SW 1271 (cell line): ENCODE measurements around the gene PATL2.
"Not testable (repeated sequence)": the region's sequence is repeated elsewhere in the genome, so short reads cannot be mapped to it uniquely, and the experiment has no call there.

Source experiments
- DNase-seq, 2 experiments: peaks; one replicate each; lab custom pipeline; 2025; lab: John Stamatoyannopoulos, UW

Gene PATL2

DNA sequence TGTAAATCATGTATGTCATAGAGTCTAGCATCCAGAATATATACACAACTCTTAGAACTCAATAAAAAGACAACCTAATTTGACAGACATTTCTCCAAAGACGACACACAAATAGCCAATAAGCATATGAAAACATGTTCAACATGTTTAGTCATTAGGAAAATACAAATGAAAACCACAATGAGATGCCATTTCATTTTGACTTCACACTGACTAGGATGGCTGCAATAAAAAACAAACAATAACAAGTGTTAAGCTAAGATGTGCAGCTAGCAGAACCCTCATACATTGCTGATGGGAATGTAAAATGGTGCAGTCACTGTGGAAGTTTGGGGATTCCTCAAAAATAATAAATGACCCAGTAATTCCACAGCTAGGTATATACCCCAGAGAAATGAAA, 64.1 kb downstream of the PATL2 start:
- DNase-seq, result no peak

DNA sequence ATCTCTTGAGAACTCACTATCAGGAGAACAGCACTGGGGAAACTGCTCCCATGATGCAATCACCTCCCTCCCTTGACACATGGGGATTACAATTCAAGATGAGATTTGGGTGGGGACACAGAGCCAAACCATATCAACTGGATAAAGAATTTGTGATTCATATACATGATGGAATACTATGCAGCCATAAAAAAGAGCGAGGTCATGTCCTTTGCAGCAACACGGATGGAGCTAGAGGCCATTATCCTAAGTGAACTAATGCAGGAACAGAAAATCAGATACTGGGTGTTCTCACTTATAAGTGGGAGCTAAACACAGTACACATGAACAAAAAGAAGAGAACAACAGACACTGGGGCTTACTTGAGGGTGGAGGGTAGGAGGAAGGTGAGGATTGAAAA, 64.7 kb downstream of the PATL2 start:
- DNase-seq, result no peak

DNA sequence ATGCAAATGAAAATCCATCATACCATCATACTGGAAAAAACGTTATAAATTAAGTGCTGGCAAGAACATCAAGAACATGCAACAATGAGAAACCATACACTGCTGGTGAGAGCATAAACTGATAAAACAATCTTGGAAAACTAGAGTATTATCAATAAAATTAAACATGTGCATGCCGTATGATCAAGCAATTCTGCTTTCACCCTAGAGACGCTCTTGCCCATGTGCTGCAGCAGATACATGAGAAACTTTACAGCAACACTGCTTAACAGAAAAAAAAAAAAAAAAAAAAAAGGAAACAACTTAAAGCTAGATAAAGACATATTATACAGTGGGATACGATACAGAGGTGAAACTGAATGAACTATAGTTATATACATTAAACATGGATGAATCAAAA, 69.5 kb downstream of the PATL2 start:
- DNase-seq, result no peak

DNA sequence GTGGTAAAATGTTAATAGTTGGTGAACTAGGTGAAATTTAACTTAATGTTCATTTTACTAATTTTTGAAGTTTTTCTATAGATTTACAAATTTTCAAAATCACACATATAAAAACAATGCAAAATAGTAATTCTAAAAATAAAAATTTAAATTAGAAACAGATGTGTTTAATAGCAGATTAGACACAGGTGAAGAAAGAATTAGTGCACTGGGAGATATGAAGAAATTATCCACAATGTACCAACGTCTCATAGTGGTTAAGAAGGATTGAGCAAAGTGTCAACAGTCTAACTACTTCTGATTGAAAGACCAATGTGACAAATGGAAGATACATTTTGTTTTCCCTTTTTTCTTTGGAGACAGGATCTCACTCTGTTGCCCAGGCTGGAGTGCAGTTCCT, 74.1 kb downstream of the PATL2 start:
- DNase-seq, result no peak

DNA sequence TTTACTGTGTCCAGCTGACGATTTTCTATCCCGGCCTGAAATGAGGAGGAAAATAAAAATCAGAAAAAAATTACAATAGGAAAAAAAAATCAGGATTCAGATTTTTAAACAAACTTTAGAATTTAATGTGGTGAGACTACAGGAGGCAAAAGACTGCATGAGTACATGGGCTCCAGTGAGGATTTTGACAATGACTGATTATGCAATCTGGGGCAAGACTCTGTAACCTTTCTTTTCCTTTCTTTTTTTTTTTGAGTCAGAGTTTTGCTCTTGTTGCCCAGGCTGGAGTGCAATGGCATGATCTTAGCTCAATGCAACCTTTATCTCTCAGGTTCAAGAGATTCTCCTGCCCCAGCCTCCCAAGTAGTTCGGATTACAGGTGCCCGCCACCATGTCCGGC, 77.5 kb downstream of the PATL2 start:
- no peak for DNase-seq

DNA sequence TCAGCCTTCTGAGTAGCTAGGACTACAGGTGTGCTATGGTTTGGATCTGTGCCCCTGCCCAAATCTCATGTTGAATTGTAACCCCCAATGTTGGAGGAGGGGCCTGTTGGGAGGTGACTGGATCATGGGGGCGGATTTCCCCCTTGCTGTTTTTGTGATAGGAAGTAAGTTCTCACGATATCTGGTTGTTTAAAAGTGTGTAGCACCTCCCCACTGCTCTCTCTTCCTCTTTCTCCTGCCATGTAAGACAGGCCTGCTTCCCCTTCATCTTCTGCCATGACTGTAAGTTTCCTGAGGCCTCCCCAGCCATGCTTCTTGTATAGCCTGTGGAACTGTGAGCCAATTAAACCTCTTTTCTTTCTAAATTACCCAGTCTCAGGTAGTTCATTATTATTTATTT, 85.8 kb downstream of the PATL2 start:
- not testable (repeated sequence) for DNase-seq

DNA sequence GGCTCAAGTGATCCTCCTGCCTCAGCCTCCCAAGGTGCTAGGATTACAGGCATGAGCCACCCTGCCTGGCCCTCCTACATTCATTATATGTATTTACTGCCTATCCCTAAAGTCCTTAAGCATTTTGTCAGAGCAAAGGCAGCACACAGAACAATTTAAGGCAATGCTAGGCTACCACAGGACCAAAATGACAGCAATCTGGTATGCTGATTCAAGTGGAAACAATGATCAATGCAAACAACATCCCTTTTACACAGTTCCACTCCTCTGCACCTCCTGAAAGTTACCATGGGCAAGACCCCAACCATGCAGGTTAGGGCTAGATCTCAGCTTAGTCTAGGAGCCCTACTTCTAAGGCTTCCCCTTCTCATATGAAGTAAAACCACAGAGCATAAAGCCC, 87.9 kb downstream of the PATL2 start:
- no peak for DNase-seq

DNA sequence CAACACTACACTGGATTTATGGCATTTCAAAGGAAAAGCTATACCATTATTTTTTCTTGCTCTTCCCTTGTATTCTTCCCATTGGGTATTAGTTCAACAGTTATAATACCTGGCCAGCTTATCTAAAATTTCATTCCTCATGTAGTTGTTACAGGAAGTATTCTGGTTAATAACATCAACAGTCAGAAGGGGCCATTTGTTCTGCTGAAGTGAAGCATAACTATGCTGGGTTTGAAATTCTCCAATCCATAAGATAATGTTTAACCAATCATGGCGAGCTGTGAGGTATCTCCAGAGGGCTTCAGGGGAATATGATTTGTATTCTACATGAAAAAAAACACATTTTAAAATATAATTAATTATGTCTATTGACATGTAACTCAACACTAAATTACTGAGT, 91.0 kb downstream of the PATL2 start:
- DNase-seq, result no peak

DNA sequence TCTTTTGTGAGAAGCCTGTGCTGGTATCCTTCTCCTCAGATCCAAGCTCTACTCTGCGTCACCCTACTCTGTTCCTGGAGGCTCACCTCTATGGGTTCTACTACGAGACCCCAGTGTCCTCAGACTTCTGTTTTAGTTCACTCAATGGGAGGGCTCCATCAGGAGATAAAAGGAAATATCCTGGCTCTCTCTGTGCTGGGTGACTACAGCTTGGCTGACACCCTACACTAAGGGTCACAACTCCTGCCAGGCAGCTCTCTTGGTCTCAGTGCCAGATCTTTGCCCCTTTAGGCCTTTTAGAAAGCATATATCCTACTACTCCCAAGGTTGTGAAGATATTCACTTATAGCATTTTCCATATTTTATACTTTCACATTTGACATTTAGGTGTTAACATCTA, 94.1 kb downstream of the PATL2 start:
- no peak for DNase-seq
